AG09319 (cell line): ENCODE measurements around the gene CCDC174.

Experiments
- DNase-seq: peaks from one replicate; pipeline ENCODE4 v3.0.0-alpha.2; 2010; ENCODE audit warnings: low read depth; ENCODE audit errors: extremely low read depth
- TF ChIP-seq, protein P1 (sequence below): IDR thresholded peaks from 2 replicates; pipeline ENCODE4 v1.5.1; 2011; ENCODE audit warnings: low read depth, mild to moderate bottlenecking, inconsistent platforms, low read length, moderate library complexity

The CCDC174 gene

GRCh38 chr3:14721126-14721864 lies 69.7 kb downstream of the CCDC174 start:
- DNase-seq: no peak
- TF ChIP-seq, protein P1, sequence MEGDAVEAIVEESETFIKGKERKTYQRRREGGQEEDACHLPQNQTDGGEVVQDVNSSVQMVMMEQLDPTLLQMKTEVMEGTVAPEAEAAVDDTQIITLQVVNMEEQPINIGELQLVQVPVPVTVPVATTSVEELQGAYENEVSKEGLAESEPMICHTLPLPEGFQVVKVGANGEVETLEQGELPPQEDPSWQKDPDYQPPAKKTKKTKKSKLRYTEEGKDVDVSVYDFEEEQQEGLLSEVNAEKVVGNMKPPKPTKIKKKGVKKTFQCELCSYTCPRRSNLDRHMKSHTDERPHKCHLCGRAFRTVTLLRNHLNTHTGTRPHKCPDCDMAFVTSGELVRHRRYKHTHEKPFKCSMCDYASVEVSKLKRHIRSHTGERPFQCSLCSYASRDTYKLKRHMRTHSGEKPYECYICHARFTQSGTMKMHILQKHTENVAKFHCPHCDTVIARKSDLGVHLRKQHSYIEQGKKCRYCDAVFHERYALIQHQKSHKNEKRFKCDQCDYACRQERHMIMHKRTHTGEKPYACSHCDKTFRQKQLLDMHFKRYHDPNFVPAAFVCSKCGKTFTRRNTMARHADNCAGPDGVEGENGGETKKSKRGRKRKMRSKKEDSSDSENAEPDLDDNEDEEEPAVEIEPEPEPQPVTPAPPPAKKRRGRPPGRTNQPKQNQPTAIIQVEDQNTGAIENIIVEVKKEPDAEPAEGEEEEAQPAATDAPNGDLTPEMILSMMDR: no peak
